ENCODE data around the gene ILRUN.

GRCh38 chr6:34674268-34674639 lies 22.3 kb downstream of the ILRUN start:
- TF ChIP-seq CTCF (conservative IDR thresholded peaks at IDR 0.05; ENCODE audit: low read length) = no peak
- TF ChIP-seq EZH2phosphoT487 (IDR thresholded peaks at IDR 0.05; ENCODE audit: borderline replicate concordance) = no peak
